GM23248 (cell line): Measurements from ENCODE around the gene STX16. TPM values are rescaled to one million over a fixed set of nuclear protein-coding genes. Genes with fewer than 3 reads are reported as not detected.

ENCODE experiments used
- DNase-seq: peaks from one replicate; pipeline ENCODE4 v3.0.0-alpha.2; 2015
- H2AFZ ChIP-seq: fragments of 200-600 bp; sonication (generic); 2 replicates; pipeline ENCODE4 v1.6.1; 2016; ENCODE audit warnings: antibody characterized with exemption
- H3F3A ChIP-seq: fragments of 200-600 bp; sonication (generic); 2 replicates; pipeline ENCODE4 v1.6.1; 2016; ENCODE audit warnings: mild to moderate bottlenecking, antibody characterized with exemption, mixed run types; ENCODE audit not compliant: insufficient read depth
- H3K27ac ChIP-seq: fragments of 200-600 bp; sonication (generic); 2 replicates; pipeline ENCODE4 v1.5.1; 2016; ENCODE audit warnings: mild to moderate bottlenecking
- H3K27me3 ChIP-seq: fragments of 200-600 bp; sonication (generic); replicated peaks from 2 replicates; pipeline ENCODE4 v1.6.1; 2016; ENCODE audit warnings: mild to moderate bottlenecking; ENCODE audit not compliant: insufficient read depth
- H3K36me3 ChIP-seq: fragments of 200-600 bp; sonication (generic); 2 replicates; pipeline ENCODE4 v1.6.1; 2016; ENCODE audit warnings: low read depth, mild to moderate bottlenecking
- H3K4me1 ChIP-seq: fragments of 200-600 bp; sonication (generic); 2 replicates; pipeline ENCODE4 v1.6.1; 2016; ENCODE audit warnings: mild to moderate bottlenecking; ENCODE audit not compliant: insufficient read depth
- H3K4me2 ChIP-seq: fragments of 200-600 bp; sonication (generic); one replicate; pipeline ENCODE4 v1.6.1; 2016; ENCODE audit warnings: mild to moderate bottlenecking; ENCODE audit not compliant: unreplicated experiment
- H3K4me3 ChIP-seq: fragments of 200-600 bp; sonication (generic); 2 replicates; pipeline ENCODE4 v1.5.1; 2016; ENCODE audit warnings: mild to moderate bottlenecking
- H3K79me2 ChIP-seq: fragments of 200-600 bp; sonication (generic); 2 replicates; pipeline ENCODE4 v1.6.1; 2016; ENCODE audit warnings: mild to moderate bottlenecking; ENCODE audit not compliant: insufficient read depth
- H3K9ac ChIP-seq: fragments of 200-600 bp; sonication (generic); 2 replicates; pipeline ENCODE4 v1.6.1; 2016; ENCODE audit warnings: mild to moderate bottlenecking
- H3K9me2 ChIP-seq: fragments of 200-600 bp; sonication (generic); 2 replicates; pipeline ENCODE4 v1.6.1; 2016; ENCODE audit warnings: mixed run types, mild to moderate bottlenecking, moderate library complexity; ENCODE audit not compliant: insufficient read depth
- H3K9me3 ChIP-seq: fragments of 200-600 bp; sonication (generic); one replicate; pipeline ENCODE4 v1.6.1; 2017; ENCODE audit warnings: low read depth
- H4K20me1 ChIP-seq: fragments of 200-600 bp; sonication (generic); 2 replicates; pipeline ENCODE4 v1.6.0; 2016; ENCODE audit not compliant: insufficient read depth
- EZH2 ChIP-seq: fragments of 200-600 bp; sonication (generic); IDR thresholded peaks from 2 replicates; pipeline ENCODE4 v1.6.1; 2018; ENCODE audit warnings: antibody characterized with exemption, mild to moderate bottlenecking; ENCODE audit not compliant: insufficient read depth, poor library complexity, severe bottlenecking
- EZH2phosphoT487 ChIP-seq: fragments of 200-600 bp; sonication (generic); IDR thresholded peaks from 2 replicates; pipeline ENCODE4 v1.6.1; 2018; ENCODE audit warnings: antibody characterized with exemption, moderate library complexity, mild to moderate bottlenecking, low read depth; ENCODE audit not compliant: insufficient read depth
- WGBS, 2 experiments: methylation state at CpG; one replicate each; pipeline ENCODE4 v1.1.6; 2015 to 2017; ENCODE audit warnings: low lambda C conversion rate in 2 of 2, low coverage in 1 of 2; ENCODE audit errors: missing lambda C conversion rate in 2 of 2; 5-methylcytosine and 5-hydroxymethylcytosine counted together
- in situ Hi-C: fragments of 300-500 bp; cut with MboI; formaldehyde crosslinking; loops from 2 replicates; pipeline ENCODE4 v1.15.0; 2020
- polyA plus RNA-seq: library from polyadenylated mRNA; unstranded; fragments of >200 nt; fragmentation: Nextera tagmentation; extraction: Ambion mirVana; gene quantifications from 2 replicates; pipeline ENCODE4 v1.2.1, GENCODE V29; 2016
- total RNA-seq: library from RNA; depleted of rRNA; stranded (reverse); fragments of >200 nt; shearing (Covaris generic); gene quantifications from 2 replicates; pipeline ENCODE4 v1.2.3, GENCODE V29; 2014

The STX16 gene
- total and polyA plus RNA-seq, 2 experiments from 2014 or later = 17.6 to 36.9 TPM

DNA sequence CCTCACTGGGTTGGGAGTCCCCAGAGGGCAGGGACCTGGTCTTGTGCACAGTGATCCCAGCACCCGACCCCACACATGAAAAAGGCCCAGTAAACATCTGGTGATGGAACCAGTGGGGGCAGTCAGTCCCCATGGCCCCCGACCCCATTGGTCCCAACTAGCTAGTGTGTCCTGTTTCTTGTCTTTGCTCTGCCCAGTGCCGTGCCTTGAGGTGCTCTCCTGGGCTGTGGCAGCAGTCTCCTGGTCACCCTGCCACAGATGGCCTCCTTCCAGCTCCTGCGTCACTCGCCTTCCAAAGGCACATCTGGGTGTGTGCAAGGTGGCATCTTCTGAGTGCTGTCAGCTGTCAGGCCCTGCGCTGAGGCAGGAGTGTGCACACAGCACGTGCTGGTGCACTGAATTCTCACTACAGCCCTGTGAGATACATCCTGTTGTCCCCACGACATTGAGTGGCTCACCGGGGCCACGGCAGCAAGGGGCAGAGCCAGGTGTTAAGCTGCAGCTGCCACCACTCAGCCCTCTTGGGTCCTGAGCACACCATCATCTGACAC is 45.4 kb downstream of the STX16 start:
- H3F3A ChIP-seq = peaks cover 8% of the 10 kb centered on the region
- in situ Hi-C loops = no loop called here
- TF ChIP-seq EZH2phosphoT487 (no peak), EZH2 (no peak)
- no peak overlapping the region for H3K4me3 ChIP-seq
- no peaks in the 10 kb centered on the region for H3K9me2 ChIP-seq
- 86 to 89% methylated on average over 10 of the region's 10 CpGs for WGBS, 2 experiments
- no peak for DNase-seq
- no peaks in the 10 kb centered on the region for H4K20me1 ChIP-seq
- H3K36me3 ChIP-seq = no peaks in the 10 kb centered on the region
- H3K79me2 ChIP-seq = peaks cover 16% of the 10 kb centered on the region
- H3K9ac ChIP-seq = no peak overlapping the region
- no peak overlapping the region for H3K27ac ChIP-seq
- H2AFZ ChIP-seq = no peak overlapping the region
- H3K27me3 ChIP-seq = no peaks in the 10 kb centered on the region
- no peak overlapping the region for H3K4me2 ChIP-seq
- peaks cover 13% of the 10 kb centered on the region for H3K4me1 ChIP-seq
- H3K9me3 ChIP-seq = no peaks in the 10 kb centered on the region

DNA sequence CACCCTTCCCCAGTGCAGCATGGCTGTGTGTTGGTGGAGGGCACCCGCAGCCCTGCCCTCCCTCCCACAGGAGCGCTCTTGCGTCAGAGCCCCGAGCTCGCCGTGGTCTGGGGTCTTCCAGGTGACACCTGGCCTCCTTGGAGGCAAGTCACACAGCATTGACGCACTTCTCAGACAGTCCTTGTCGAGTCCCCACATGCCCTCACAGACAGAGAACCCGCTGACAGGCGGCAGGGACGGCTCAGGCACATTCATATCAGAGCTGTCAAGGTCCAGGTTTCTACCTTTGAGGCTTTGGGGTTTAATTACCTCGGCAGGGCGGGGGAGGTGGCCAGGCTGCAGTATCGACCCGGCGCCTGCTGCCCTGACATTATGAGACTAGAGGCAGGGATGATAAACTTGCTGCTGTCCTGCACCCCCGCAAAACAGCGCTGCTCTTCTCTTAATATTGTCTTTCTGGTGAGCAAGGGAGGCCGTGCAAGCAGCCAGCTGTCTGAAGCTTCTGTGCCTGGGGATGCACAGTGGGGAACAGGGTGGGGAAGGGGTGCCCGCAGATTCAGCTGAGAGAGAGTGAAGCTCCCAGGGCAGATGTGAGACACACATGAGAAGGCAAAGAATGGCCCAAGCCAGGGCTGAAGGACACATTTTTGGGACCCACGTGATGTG is 46.3 kb downstream of the STX16 start:
- in situ Hi-C loops = no loop called here

GRCh38 chr20:58697867-58698703 is 47.0 kb downstream of the STX16 start:
- in situ Hi-C loops = no loop called here
- no peak for TF ChIP-seq EZH2
- no peak for TF ChIP-seq EZH2phosphoT487
- H3K27ac ChIP-seq = no peak overlapping the region

More for the DNA sequence above, 46.3 kb downstream of the STX16 start:
- no peaks in the 10 kb centered on the region for H4K20me1 ChIP-seq
- peaks cover 16% of the 10 kb centered on the region for H3K79me2 ChIP-seq
- H2AFZ ChIP-seq = no peak overlapping the region
- H3K9ac ChIP-seq = no peak overlapping the region
- no peak for TF ChIP-seq EZH2
- no peak for TF ChIP-seq EZH2phosphoT487
- no peaks in the 10 kb centered on the region for H3K27me3 ChIP-seq
- no peak for DNase-seq
- H3K36me3 ChIP-seq = 0 out of 2 replicates have a peak, but pooled peaks cover 3% of the 10 kb centered on the region
- H3K9me2 ChIP-seq = no peaks in the 10 kb centered on the region
- H3K4me2 ChIP-seq = no peak overlapping the region
- no peaks in the 10 kb centered on the region for H3F3A ChIP-seq
- H3K9me3 ChIP-seq = no peaks in the 10 kb centered on the region
- peaks cover 7% of the 10 kb centered on the region; the same call in 1 of the 2 replicates for H3K4me1 ChIP-seq
- H3K4me3 ChIP-seq = no peak overlapping the region
- 88 to 95% methylated on average over 21 of the region's 21 CpGs for WGBS, 2 experiments
- no peak overlapping the region for H3K27ac ChIP-seq

GRCh38 chr20:58698741-58699622 is 47.9 kb downstream of the STX16 start:
- H3K9ac ChIP-seq = no peak overlapping the region
- H3F3A ChIP-seq = no peaks in the 10 kb centered on the region
- H4K20me1 ChIP-seq = no peaks in the 10 kb centered on the region
- no peaks in the 10 kb centered on the region for H3K9me3 ChIP-seq
- H3K4me2 ChIP-seq = no peak overlapping the region
- H3K79me2 ChIP-seq = peaks cover 7% of the 10 kb centered on the region
- no peak overlapping the region for H3K27ac ChIP-seq
- H3K4me1 ChIP-seq = no peaks in the 10 kb centered on the region
- in situ Hi-C loops = no loop called here
- WGBS, 2 experiments = 59 to 61% methylated on average over 21 to 27 of the region's 27 CpGs
- no peak overlapping the region for H2AFZ ChIP-seq
- TF ChIP-seq EZH2phosphoT487 (no peak), EZH2 (no peak)
- H3K36me3 ChIP-seq = peaks cover 13% of the 10 kb centered on the region; the same call in 1 of the 2 replicates
- no peak overlapping the region for H3K4me3 ChIP-seq
- H3K9me2 ChIP-seq = no peaks in the 10 kb centered on the region
- DNase-seq = no peak
- no peaks in the 10 kb centered on the region for H3K27me3 ChIP-seq

More at GRCh38 chr20:58697867-58698703, 47.0 kb downstream of the STX16 start:
- no peak overlapping the region for H3K9ac ChIP-seq
- H3K4me1 ChIP-seq = peaks cover 7% of the 10 kb centered on the region; the same call in 1 of the 2 replicates
- H3K27me3 ChIP-seq = no peaks in the 10 kb centered on the region
- H3K4me2 ChIP-seq = no peak overlapping the region
- DNase-seq = no peak
- H3K79me2 ChIP-seq = peaks cover 16% of the 10 kb centered on the region
- H3K9me3 ChIP-seq = no peaks in the 10 kb centered on the region
- peaks cover 10% of the 10 kb centered on the region; the same call in 1 of the 2 replicates for H3K36me3 ChIP-seq
- H3K9me2 ChIP-seq = no peaks in the 10 kb centered on the region
- H4K20me1 ChIP-seq = no peaks in the 10 kb centered on the region
- 87 to 89% methylated on average over 14 to 15 of the region's 15 CpGs for WGBS, 2 experiments
- H3F3A ChIP-seq = no peaks in the 10 kb centered on the region
- H2AFZ ChIP-seq = no peak overlapping the region
- H3K4me3 ChIP-seq = no peak overlapping the region
